Urinary bladder (tissue), 4 donors: ENCODE results near the gene ATF5. TPM values are rescaled to one million over a fixed set of nuclear protein-coding genes. Genes with fewer than 3 reads are reported as not detected.

Source experiments
- DNase-seq: peaks from one replicate; pipeline ENCODE4 v3.0.0-alpha.2; 2015; ENCODE audit errors: extremely low spot score
- H3K27ac ChIP-seq: one replicate; pipeline ENCODE4 v1.5.1; 2013; ENCODE audit warnings: low read depth, mild to moderate bottlenecking, moderate library complexity
- H3K36me3 ChIP-seq: one replicate; pipeline ENCODE4 v1.6.1; 2013; ENCODE audit warnings: mild to moderate bottlenecking, moderate library complexity; ENCODE audit not compliant: insufficient read depth
- H3K4me1 ChIP-seq: one replicate; pipeline ENCODE4 v1.6.1; 2013; ENCODE audit warnings: mild to moderate bottlenecking, moderate library complexity; ENCODE audit not compliant: insufficient read depth
- H3K4me3 ChIP-seq: one replicate; pipeline ENCODE4 v1.5.1; 2013; ENCODE audit warnings: low read depth, low read length
- WGBS: extraction: QIAGEN DNeasy Blood & Tissue Kit; methylation state at CpG from one replicate; pipeline ENCODE4 v1.1.7; 2013; 5-methylcytosine and 5-hydroxymethylcytosine counted together
- polyA plus RNA-seq: library from polyadenylated mRNA; stranded (reverse); fragments of 200-250 nt; gene quantifications from one replicate; pipeline ENCODE4 v1.2.3, GENCODE V29; 2013
- total RNA-seq: library from RNA; depleted of rRNA; stranded (reverse); fragments of >200 nt; gene quantifications from one replicate; pipeline ENCODE4 v1.2.3, GENCODE V29; 2014
- donor health status: healthy with polysubstance abuse.
- donor health status: healthy.

Gene ATF5
- total and polyA plus RNA-seq, 2 donors, result 2.4 to 35.4 TPM

- H3K27ac ChIP-seq, result no peak overlapping the region
- no peaks in the 10 kb centered on the region for H3K36me3 ChIP-seq
- 84% methylated on average over 7 of the region's 7 CpGs for WGBS
- no peak for DNase-seq
- H3K4me3 ChIP-seq, result no peak overlapping the region
- no peaks in the 10 kb centered on the region for H3K4me1 ChIP-seq
Observed at GRCh38 chr19:49975051-49975450, 46.0 kb downstream of the ATF5 start.

DNA sequence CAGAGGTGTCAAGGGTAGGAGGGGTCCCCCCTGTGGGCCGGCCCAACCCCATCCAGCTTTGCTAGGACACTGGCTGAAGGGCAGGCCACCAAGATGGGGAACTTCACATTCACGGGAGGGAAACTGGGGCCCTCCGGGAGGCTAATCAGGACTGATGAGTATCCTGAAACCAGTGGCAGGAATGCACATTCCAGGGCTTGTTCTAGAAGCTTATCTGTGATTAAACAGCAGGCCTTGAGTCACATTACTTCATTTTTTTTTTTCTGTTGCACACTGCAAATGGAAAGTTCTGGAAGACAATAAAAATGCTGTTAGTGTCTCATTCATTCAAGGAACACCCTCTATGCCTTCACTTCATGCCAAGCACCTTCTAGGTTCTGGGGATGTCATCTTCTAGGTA, 47.5 kb downstream of the ATF5 start:
- Histone ChIP-seq H3K4me3 (no peak overlapping the region), H3K4me1 (no peaks in the 10 kb centered on the region), H3K27ac (no peak overlapping the region), H3K36me3 (no peaks in the 10 kb centered on the region)
- 81% methylated on average over 3 of the region's 3 CpGs for WGBS
- DNase-seq, result no peak

GRCh38 chr19:49977076-49977475, 48.1 kb downstream of the ATF5 start:
- WGBS, result 89% methylated on average over 13 of the region's 13 CpGs
- no peak overlapping the region for H3K27ac ChIP-seq
- no peaks in the 10 kb centered on the region for H3K4me1 ChIP-seq
- H3K4me3 ChIP-seq, result no peak overlapping the region
- DNase-seq, result no peak
- no peaks in the 10 kb centered on the region for H3K36me3 ChIP-seq

DNA sequence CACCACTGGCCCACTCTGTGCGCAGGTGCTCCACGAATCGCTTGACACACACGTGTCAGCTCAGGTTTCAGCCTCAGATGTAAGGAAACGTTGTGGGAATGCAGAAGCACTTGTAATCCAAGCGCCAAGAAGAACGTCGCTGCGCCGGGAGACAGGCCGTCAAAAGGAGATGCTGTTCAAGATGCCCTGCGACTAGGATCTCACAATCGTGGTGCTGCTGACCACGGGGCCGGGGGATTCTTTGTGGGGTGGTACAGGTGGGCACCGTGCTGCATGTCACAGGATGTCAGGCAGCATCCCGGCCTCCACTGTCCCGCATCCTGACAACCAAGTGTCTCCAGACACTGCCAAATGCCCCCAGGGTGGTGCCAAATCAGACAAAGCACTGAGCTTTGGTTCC, 48.9 kb downstream of the ATF5 start:
- no peaks in the 10 kb centered on the region for H3K4me1 ChIP-seq
- H3K36me3 ChIP-seq, result no peaks in the 10 kb centered on the region
- H3K27ac ChIP-seq, result no peak overlapping the region
- 63% methylated on average over 18 of the region's 18 CpGs for WGBS
- H3K4me3 ChIP-seq, result no peak overlapping the region
- DNase-seq, result no peak

DNA sequence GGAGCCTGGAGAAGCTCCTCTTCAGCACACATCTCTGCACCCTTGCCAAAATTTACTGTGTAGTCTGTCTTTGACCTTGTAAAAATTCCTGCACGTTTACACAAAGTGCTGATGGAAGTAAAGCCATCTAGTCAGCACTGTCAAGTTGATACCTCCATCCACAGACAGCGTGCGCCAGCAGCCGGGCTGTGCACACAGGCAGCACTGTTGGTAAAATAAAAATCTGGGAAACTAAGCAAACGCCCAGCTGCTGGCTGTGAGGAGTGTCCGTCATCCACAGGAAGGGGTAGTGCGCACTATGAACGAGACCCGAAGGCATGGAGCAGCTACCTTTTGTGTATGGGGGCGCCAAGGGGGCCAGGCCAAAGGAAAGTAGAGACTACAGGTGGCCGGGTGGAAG, 49.3 kb downstream of the ATF5 start:
- Histone ChIP-seq H3K27ac (no peak overlapping the region), H3K4me1 (no peaks in the 10 kb centered on the region), H3K36me3 (no peaks in the 10 kb centered on the region), H3K4me3 (no peak overlapping the region)
- WGBS, result 56% methylated on average over 11 of the region's 11 CpGs
- DNase-seq, result no peak

DNA sequence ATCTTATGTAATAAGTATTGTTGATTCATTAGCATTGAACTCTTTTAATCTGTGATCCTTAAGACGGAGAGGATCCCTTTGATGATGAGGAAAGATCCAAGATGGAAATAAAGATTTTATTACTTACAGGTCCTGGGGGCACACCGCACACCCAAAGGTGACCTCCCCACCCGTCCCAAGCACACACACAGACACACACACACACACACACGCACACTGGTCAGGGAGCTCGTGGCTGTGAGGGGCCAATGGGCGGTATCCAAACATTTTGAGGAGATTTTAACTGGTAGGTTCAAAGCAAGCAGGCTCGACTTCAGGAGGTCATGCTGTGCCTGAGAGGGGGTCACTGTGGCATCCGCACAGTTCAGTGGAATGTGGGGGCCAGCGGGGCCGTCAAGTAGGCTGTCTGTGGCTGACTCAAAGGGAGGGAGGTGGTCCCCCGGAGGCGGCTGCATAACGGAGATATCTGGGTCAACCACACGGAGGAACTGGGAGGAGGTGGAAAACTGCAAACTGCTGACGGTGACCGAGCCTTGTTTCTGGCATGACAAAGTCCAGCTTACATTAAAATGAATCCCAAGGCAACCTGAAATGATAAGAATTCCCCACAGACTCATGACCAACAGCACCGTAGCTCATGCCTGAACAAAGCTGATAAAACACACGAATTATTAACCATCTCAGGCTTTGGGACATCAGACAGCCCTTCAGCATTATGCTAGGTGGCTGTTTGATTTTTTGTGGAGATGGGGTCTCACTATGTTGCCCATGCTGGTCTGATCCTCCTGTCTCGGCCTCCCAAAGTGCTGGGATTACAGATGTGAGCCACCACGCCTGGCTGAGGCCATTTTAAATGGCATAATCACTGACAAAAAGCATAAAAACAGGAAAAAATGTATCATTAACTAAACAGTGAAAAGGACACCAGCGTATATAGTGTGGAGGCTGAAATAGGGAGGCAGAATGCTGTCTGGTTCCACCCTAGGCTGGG, 52.9 kb downstream of the ATF5 start:
- Histone ChIP-seq H3K36me3 (no peaks in the 10 kb centered on the region), H3K4me1 (no peaks in the 10 kb centered on the region), H3K27ac (no peak overlapping the region), H3K4me3 (no peak overlapping the region)
- no peak for DNase-seq
- WGBS, result 87% methylated on average over 21 of the region's 21 CpGs

Other genes starting within 250 kb of the ATF5 start
- gene ADM5, start 239.6 kb upstream of the ATF5 start, total RNA-seq, result 1.4 TPM
- gene ADM5, start 239.6 kb upstream of the ATF5 start, polyA plus RNA-seq, result 6.3 TPM
- 11.8 TPM for gene CPT1C, start 238.1 kb upstream of the ATF5 start, total RNA-seq
- gene CPT1C, start 238.1 kb upstream of the ATF5 start, polyA plus RNA-seq, result 7.3 TPM
- gene TSKS, start 165.9 kb upstream of the ATF5 start, total RNA-seq, result 0.26 TPM
- 1.2 TPM for gene TSKS, start 165.9 kb upstream of the ATF5 start, polyA plus RNA-seq
- 37.3 TPM for gene AP2A1, start 162.2 kb upstream of the ATF5 start, total RNA-seq
- gene AP2A1, start 162.2 kb upstream of the ATF5 start, polyA plus RNA-seq, result 95.4 TPM
- gene FUZ, start 115.9 kb upstream of the ATF5 start, total RNA-seq, result 13.3 TPM
- gene FUZ, start 115.9 kb upstream of the ATF5 start, polyA plus RNA-seq, result 29.0 TPM
- 16.7 TPM for gene MED25, start 110.9 kb upstream of the ATF5 start, total RNA-seq
- gene MED25, start 110.9 kb upstream of the ATF5 start, polyA plus RNA-seq, result 42.9 TPM
- gene PTOV1, start 78.0 kb upstream of the ATF5 start, total RNA-seq, result 46.1 TPM
- gene PTOV1, start 78.0 kb upstream of the ATF5 start, polyA plus RNA-seq, result 121 TPM
- gene PNKP, start 61.6 kb upstream of the ATF5 start, total RNA-seq, result 28.4 TPM
- 31.4 TPM for gene PNKP, start 61.6 kb upstream of the ATF5 start, polyA plus RNA-seq
- gene AKT1S1, start 51.9 kb upstream of the ATF5 start, total RNA-seq, result 4.7 TPM
- gene AKT1S1, start 51.9 kb upstream of the ATF5 start, polyA plus RNA-seq, result 55.0 TPM
- 8.5 TPM for gene TBC1D17, start 51.5 kb upstream of the ATF5 start, total RNA-seq
- 74.6 TPM for gene TBC1D17, start 51.5 kb upstream of the ATF5 start, polyA plus RNA-seq
- gene IL4I1, start 32.3 kb upstream of the ATF5 start, total RNA-seq, result 0.58 TPM
- 1.4 TPM for gene IL4I1, start 32.3 kb upstream of the ATF5 start, polyA plus RNA-seq
- 22.7 TPM for gene NUP62, start 299 bp downstream of the ATF5 start, total RNA-seq
- gene NUP62, start 299 bp downstream of the ATF5 start, polyA plus RNA-seq, result 40.5 TPM
- gene SIGLEC11, start 32.0 kb downstream of the ATF5 start, total RNA-seq, result 1.7 TPM
- gene SIGLEC11, start 32.0 kb downstream of the ATF5 start, polyA plus RNA-seq, result 0.56 TPM
- gene VRK3, start 96.2 kb downstream of the ATF5 start, total RNA-seq, result 17.8 TPM
- gene VRK3, start 96.2 kb downstream of the ATF5 start, polyA plus RNA-seq, result 24.4 TPM
- 7.7 TPM for gene ZNF473, start 96.8 kb downstream of the ATF5 start, total RNA-seq
- 4.8 TPM for gene ZNF473, start 96.8 kb downstream of the ATF5 start, polyA plus RNA-seq
- gene IZUMO2, start 234.1 kb downstream of the ATF5 start, total RNA-seq, result not detected
- not detected for gene IZUMO2, start 234.1 kb downstream of the ATF5 start, polyA plus RNA-seq